ENCODE data around the gene FAM81B.

DNA sequence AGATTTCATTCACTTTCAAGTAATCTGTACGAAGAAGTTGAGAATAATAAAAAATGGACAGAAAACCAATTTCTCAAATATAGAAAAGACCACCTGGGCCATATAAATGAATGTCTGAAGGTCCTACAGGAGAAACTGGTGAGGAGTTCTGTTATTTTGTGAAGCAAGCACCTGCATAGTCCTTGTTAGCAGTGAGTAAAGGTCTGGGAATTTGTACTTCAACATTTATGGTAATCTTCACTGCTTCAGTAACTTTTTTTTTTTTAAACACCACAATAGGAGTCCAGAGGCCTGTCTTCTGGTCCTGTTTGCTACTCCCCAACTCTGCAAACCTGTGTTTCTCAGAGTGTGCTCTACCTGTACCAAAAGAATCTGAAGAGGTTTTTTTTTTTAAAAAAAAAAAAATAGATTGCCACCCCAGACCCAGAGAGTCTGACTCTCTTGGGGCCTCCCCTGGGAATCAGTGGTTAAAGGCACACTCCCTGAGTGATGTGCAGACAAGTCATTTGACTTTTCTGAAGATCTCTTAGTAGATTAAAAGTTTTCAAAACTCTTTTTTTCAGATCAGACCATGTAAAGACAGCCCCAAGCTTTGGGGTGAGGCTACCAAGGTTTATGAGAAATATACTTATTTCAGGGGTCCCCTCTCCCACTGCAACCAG lies 55.5 kb downstream of the FAM81B start:
- no peak for TF ChIP-seq MAFK (IDR thresholded peaks at IDR 0.05; ENCODE audit: low read depth, low read length)
- no peak for TF ChIP-seq NFE2L2 (IDR thresholded peaks at IDR 0.05; ENCODE audit: low read depth, low read length)
- TF ChIP-seq, protein P1, sequence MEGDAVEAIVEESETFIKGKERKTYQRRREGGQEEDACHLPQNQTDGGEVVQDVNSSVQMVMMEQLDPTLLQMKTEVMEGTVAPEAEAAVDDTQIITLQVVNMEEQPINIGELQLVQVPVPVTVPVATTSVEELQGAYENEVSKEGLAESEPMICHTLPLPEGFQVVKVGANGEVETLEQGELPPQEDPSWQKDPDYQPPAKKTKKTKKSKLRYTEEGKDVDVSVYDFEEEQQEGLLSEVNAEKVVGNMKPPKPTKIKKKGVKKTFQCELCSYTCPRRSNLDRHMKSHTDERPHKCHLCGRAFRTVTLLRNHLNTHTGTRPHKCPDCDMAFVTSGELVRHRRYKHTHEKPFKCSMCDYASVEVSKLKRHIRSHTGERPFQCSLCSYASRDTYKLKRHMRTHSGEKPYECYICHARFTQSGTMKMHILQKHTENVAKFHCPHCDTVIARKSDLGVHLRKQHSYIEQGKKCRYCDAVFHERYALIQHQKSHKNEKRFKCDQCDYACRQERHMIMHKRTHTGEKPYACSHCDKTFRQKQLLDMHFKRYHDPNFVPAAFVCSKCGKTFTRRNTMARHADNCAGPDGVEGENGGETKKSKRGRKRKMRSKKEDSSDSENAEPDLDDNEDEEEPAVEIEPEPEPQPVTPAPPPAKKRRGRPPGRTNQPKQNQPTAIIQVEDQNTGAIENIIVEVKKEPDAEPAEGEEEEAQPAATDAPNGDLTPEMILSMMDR (conservative IDR thresholded peaks at IDR 0.05; ENCODE audit: low read depth, low read length): no peak
- TF ChIP-seq RAD21 (IDR thresholded peaks at IDR 0.05; ENCODE audit: low read length): no peak
- TF ChIP-seq RFX5 (IDR thresholded peaks at IDR 0.05; ENCODE audit: low read depth, low read length): no peak
- TF ChIP-seq POLR2A (IDR thresholded peaks at IDR 0.05; ENCODE audit: low read depth, low read length): no peak
- TF ChIP-seq RCOR1 (IDR thresholded peaks at IDR 0.05; ENCODE audit: insufficient replicate concordance, low read length): no peak

All from IMR-90 (cell line).